Karpas-422 (cell line): ENCODE data around the gene HTT. TPM values are rescaled to one million over a fixed set of nuclear protein-coding genes. Genes with fewer than 3 reads are reported as not detected.
"Not testable (repeated sequence)": the region's sequence is repeated elsewhere in the genome, so short reads cannot be mapped to it uniquely, and the experiment has no call there.

Experiments used
- DNase-seq: peaks from one replicate; pipeline ENCODE4 v3.0.0-alpha.2; 2015
- H2AFZ ChIP-seq: fragments of 200-600 bp; sonication (generic); 2 replicates; pipeline ENCODE4 v1.6.1; 2014; ENCODE audit warnings: antibody characterized with exemption, low read length, mixed read lengths
- H3K27ac ChIP-seq: fragments of 200-600 bp; sonication (generic); 2 replicates; pipeline ENCODE4 v1.5.1; 2014; ENCODE audit warnings: mild to moderate bottlenecking, low read length, moderate library complexity
- H3K27me3 ChIP-seq: fragments of 200-600 bp; sonication (generic); 2 replicates; pipeline ENCODE4 v1.6.1; 2014; ENCODE audit warnings: low read length, mixed read lengths
- H3K36me3 ChIP-seq: fragments of 200-600 bp; sonication (generic); 2 replicates; pipeline ENCODE4 v1.6.1; 2014; ENCODE audit warnings: low read length, mixed read lengths; ENCODE audit not compliant: insufficient read depth
- H3K4me1 ChIP-seq: fragments of 200-600 bp; sonication (generic); 2 replicates; pipeline ENCODE4 v1.6.1; 2014; ENCODE audit warnings: mild to moderate bottlenecking, low read length, mixed read lengths
- H3K4me2 ChIP-seq: fragments of 200-600 bp; sonication (generic); 2 replicates; pipeline ENCODE4 v1.6.1; 2014; ENCODE audit warnings: low read length, low read depth, mild to moderate bottlenecking; ENCODE audit not compliant: poor library complexity, severe bottlenecking
- H3K4me3 ChIP-seq: fragments of 200-600 bp; sonication (generic); 2 replicates; pipeline ENCODE4 v1.5.1; 2014; ENCODE audit warnings: mild to moderate bottlenecking, antibody characterized with exemption, low read length, mixed read lengths
- H3K79me2 ChIP-seq: fragments of 200-600 bp; sonication (generic); 2 replicates; pipeline ENCODE4 v1.6.1; 2014; ENCODE audit warnings: mild to moderate bottlenecking, low read length, mixed read lengths
- H3K9ac ChIP-seq: fragments of 200-600 bp; sonication (generic); 2 replicates; pipeline ENCODE4 v1.6.0; 2014; ENCODE audit warnings: low read length
- H3K9me2 ChIP-seq: fragments of 200-600 bp; sonication (generic), shearing (Covaris generic); replicated peaks from 2 replicates; pipeline ENCODE4 v1.6.0; 2014; ENCODE audit warnings: mild to moderate bottlenecking, low read length, moderate library complexity; ENCODE audit not compliant: insufficient read depth
- H3K9me3 ChIP-seq: fragments of 300-700, 200-600 bp; sonication (generic); 2 replicates; pipeline ENCODE4 v1.6.1; 2014; ENCODE audit warnings: low read length, mixed read lengths
- H4K20me1 ChIP-seq: fragments of 200-600 bp; sonication (generic); 2 replicates; pipeline ENCODE4 v1.6.1; 2014; ENCODE audit warnings: mild to moderate bottlenecking, antibody characterized with exemption, low read length, low read depth; ENCODE audit not compliant: insufficient read depth
- total RNA-seq: library from RNA; depleted of rRNA; stranded (reverse); fragments of >200 nt; shearing (Covaris generic); gene quantifications from 2 replicates; pipeline ENCODE4 v1.2.3, GENCODE V29; 2014; ENCODE audit warnings: low replicate concordance

The HTT gene
- total RNA-seq, 1 experiment from 2014 or later = 24.8 TPM

DNA sequence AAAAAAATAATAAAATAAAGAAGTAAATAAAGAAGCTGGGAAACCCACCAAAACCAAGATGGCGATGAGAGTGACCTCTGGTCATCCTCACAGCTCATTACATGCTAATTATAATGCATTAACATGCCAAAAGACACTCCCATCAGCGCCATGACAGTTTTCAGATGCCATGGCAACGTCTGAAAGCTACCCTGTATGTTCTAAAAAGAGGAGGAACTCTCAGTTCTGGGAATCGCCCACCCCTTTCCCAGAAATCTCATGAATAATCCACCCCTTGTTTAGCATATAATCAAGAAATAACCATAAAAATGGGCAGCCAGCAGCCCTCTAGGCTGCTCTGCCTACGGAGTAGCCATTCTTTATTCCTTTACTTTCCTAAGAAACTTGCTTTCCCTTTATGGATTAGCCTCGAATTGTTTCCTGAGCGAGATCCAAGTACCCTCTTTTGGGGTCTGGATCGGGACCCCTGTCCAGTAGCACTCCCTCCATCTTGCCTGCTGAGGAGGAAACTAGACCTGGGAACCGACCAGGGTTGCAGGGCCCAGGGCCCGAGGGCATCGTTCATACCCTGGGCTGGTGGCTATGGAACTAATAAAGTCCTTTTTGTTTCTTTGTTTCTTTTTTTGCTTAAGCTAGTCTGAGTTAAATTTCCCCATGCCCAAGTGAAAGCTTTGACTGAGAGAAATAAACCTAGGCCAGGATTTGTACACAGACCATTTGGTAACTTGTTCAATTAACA, 31.0 kb upstream of the HTT start:
- Histone ChIP-seq H3K27ac (no peak overlapping the region), H4K20me1 (no peaks in the 10 kb centered on the region), H3K4me3 (no peak overlapping the region), H3K9me2 (no peaks in the 10 kb centered on the region), H3K9me3 (no peaks in the 10 kb centered on the region), H3K79me2 (no peaks in the 10 kb centered on the region), H2AFZ (no peak overlapping the region), H3K27me3 (no peaks in the 10 kb centered on the region), H3K4me2 (no peak overlapping the region), H3K9ac (no peak overlapping the region), H3K4me1 (peaks cover 49% of the 10 kb centered on the region), H3K36me3 (no peaks in the 10 kb centered on the region)
- DNase-seq = no peak

DNA sequence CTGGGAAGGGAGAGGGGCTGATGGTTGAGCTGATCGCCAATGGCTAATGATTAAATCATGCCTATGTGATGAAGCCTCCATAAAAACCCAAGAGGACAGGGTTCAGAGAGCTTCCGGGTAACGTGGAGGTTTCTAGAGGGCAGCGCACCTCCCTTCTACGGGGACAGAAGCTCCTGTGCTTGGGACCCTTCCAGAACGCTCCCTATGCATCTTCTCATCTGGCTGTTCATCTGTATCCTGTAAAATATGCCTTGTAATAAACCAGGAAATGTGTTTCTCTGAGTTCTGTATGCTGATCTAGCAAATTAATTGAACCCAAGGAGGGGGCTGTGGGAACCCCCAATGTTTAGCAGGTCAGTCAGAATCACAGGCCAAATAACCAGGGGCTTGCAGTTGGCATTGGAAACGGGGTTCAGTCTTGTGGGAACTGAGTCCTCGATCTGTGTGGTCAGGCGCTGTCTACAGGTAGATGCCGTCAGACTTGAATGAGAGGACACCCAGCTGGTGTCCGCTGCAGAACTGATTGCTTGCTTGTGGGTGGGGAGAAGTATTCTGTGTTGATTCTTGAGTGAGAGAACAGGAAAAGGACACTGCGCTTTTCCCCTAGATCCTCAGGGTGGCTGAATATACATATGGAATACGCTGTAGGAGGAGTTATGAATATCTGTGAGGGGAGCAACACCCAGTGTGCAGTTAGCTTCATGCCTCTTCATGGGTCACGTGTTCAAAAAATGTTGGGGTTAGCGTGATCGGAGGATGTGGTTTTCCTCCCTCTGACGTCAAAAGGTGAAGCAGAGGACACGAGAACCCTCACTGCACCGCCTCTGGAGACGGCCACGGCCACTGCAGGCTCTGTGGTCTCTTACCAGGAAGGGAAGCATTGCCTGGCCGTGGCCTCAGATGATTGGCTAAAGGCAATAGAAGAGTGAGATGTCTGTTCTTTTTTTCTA, 29.3 kb upstream of the HTT start:
- Histone ChIP-seq H3K27me3 (no peaks in the 10 kb centered on the region), H3K79me2 (no peaks in the 10 kb centered on the region), H3K27ac (peak overlapping the region; percentile 64), H3K4me1 (peaks cover 50% of the 10 kb centered on the region), H3K9me2 (no peaks in the 10 kb centered on the region), H3K4me3 (no peak overlapping the region), H3K9me3 (no peaks in the 10 kb centered on the region), H3K36me3 (no peaks in the 10 kb centered on the region), H2AFZ (peak overlapping the region; percentile 65), H3K9ac (peak overlapping the region; percentile 36), H3K4me2 (peak overlapping the region; percentile 42), H4K20me1 (no peaks in the 10 kb centered on the region)
- DNase-seq = peak; percentile 54

DNA sequence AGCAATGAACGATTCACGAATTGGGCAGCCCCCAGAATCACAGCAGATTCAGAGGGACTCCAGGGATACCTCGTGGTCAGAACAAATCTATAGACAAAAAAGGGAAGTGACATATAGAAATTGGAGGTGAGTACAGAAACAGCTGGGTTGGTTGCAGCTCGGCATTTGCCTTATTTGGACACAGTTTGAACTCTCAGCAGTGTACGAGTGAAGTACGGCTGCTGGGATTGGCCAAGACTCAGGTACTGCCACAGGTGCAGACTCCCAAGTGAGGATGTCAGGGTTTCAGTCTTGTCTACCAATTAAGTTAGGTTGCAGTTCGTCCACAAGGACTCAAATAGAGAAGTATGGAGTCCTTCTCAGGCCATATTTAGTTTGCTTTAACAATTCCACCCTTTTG, 28.3 kb upstream of the HTT start:
- peak; percentile 88 for DNase-seq

DNA sequence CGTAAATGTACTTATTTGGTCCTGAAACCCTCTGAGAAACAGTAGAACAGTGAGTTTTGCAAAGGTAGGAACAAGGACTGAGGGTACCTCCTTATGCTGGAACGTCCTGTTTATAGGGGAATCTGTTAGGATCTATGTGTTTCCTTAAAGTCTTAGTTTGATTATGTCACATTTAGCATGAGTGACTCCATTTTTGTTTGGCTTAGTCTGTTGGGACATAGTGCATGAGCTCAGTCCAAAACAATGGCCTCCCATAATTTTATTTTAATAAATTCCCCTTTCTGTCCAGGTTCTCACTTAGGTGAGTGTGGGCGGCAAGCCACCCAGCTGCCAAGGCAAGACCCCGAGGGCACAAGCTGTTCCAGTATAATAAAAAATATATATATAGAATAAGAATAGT, 27.9 kb upstream of the HTT start:
- no peak for DNase-seq
- Histone ChIP-seq H3K36me3 (no peaks in the 10 kb centered on the region), H3K9ac (peak overlapping the region; percentile 29; the same call in 1 of the 2 replicates), H4K20me1 (no peaks in the 10 kb centered on the region), H3K4me2 (peak overlapping the region; percentile 42), H3K79me2 (no peaks in the 10 kb centered on the region), H2AFZ (peak overlapping the region; percentile 64; the same call in 1 of the 2 replicates), H3K9me2 (no peaks in the 10 kb centered on the region), H3K9me3 (no peaks in the 10 kb centered on the region), H3K4me3 (peak overlapping the region; percentile 17; the same call in 1 of the 2 replicates), H3K27ac (peak overlapping the region; percentile 68), H3K4me1 (peaks cover 37% of the 10 kb centered on the region), H3K27me3 (no peaks in the 10 kb centered on the region)

More for the DNA sequence above, 28.3 kb upstream of the HTT start:
- H3K4me3 ChIP-seq = peak overlapping the region; percentile 17; the same call in 1 of the 2 replicates
- H3K27ac ChIP-seq = peak overlapping the region; percentile 68
- H2AFZ ChIP-seq = peak overlapping the region; percentile 65
- no peaks in the 10 kb centered on the region for H3K36me3 ChIP-seq
- no peaks in the 10 kb centered on the region for H3K79me2 ChIP-seq
- H3K9ac ChIP-seq = peak overlapping the region; percentile 29
- peaks cover 41% of the 10 kb centered on the region for H3K4me1 ChIP-seq
- no peaks in the 10 kb centered on the region for H3K9me2 ChIP-seq
- H3K9me3 ChIP-seq = no peaks in the 10 kb centered on the region
- peak overlapping the region; percentile 42 for H3K4me2 ChIP-seq
- H3K27me3 ChIP-seq = no peaks in the 10 kb centered on the region
- H4K20me1 ChIP-seq = no peaks in the 10 kb centered on the region

DNA sequence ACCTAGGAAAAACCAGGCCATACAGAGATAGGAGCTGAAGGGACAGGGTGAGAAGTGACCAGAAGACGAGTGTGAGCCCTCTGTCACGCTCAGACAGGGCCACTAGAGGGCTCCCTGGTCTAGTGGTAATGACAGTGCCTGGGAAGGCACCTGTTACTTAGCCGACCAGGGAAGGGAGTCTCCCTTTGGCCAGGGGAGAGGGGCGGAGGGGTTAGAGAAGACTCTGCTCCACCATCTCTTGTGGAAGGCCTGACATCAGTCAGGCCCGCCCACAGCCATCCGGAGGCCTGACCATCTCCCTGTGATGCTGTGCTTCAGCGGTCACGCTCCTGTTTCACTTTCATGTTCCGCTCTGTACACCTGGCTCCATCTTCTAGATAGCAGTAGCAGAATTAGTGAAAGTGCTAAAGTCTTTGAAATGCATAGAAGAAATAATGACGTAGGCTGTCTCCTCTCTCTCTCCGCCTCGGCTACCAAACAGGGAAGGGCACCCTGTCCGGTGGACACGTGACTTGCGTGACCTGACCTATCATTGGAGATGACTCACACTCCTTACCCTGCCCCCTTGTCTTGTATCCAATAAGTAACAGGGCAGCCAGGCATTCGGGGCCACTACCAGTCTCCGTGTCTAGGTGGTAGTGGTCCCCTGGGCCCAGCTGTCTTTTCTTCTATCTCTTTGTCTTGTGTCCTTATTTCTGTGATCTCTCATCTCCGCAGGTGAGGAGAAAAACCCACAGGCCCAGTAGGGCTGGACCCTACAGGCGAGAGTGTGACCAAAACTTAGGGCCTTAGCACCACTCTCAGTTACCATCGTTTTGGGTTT, 26.8 kb upstream of the HTT start:
- peak overlapping the region; percentile 17; the same call in 1 of the 2 replicates for H2AFZ ChIP-seq
- H3K9me2 ChIP-seq = no peaks in the 10 kb centered on the region
- no peaks in the 10 kb centered on the region for H3K27me3 ChIP-seq
- DNase-seq = peak; percentile 80
- H3K4me1 ChIP-seq = peaks cover 32% of the 10 kb centered on the region
- no peaks in the 10 kb centered on the region for H4K20me1 ChIP-seq
- peak overlapping the region; percentile 56 for H3K27ac ChIP-seq
- peak overlapping the region; percentile 28 for H3K9ac ChIP-seq
- H3K79me2 ChIP-seq = no peaks in the 10 kb centered on the region
- H3K36me3 ChIP-seq = no peaks in the 10 kb centered on the region
- H3K4me2 ChIP-seq = peak overlapping the region; percentile 88
- peak overlapping the region; percentile 66 for H3K4me3 ChIP-seq
- H3K9me3 ChIP-seq = no peaks in the 10 kb centered on the region

DNA sequence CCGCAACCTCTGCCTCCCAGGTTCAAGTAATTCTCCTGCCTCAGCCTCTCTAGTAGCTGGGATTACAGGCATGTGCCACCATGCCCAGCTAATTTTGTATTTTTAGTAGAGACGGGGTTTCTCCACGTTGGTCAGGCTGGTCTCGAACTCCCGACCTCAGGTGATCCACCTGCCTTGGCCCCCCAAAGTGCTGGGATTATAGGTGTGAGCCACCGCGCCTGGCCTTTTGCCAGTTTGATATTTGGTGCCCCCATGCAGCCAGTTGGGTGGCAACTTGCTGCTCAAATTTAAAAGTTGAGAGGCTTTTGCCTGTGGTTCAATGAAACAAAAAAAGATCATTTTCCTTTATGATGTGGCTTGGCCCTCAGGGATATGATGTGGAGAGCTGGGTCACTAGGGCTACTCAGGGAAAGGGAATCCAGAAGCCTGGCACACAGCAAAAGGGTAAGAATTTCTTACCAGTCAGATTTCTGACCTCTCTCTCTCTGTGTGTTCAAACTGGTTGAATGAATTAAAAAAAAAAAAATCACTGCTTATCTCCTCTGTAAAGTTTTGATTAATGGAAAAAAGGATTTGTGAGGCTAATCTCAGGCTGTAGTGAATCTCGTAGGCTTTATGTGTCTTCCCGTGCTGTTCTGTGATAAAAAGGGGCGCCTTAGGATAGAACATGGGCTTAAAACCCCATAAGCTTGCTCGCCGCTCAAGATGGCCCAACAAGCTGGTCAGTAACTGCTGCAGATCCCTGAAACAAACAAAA, 23.2 kb upstream of the HTT start:
- not testable (repeated sequence) for H3K27me3 ChIP-seq, H3K9me2 ChIP-seq, H3K9me3 ChIP-seq, DNase-seq, H3K4me3 ChIP-seq, H3K27ac ChIP-seq, H2AFZ ChIP-seq, H3K9ac ChIP-seq, H4K20me1 ChIP-seq, H3K79me2 ChIP-seq, H3K4me2 ChIP-seq, H3K36me3 ChIP-seq
- peaks cover 19% of the 10 kb centered on the region for H3K4me1 ChIP-seq

DNA sequence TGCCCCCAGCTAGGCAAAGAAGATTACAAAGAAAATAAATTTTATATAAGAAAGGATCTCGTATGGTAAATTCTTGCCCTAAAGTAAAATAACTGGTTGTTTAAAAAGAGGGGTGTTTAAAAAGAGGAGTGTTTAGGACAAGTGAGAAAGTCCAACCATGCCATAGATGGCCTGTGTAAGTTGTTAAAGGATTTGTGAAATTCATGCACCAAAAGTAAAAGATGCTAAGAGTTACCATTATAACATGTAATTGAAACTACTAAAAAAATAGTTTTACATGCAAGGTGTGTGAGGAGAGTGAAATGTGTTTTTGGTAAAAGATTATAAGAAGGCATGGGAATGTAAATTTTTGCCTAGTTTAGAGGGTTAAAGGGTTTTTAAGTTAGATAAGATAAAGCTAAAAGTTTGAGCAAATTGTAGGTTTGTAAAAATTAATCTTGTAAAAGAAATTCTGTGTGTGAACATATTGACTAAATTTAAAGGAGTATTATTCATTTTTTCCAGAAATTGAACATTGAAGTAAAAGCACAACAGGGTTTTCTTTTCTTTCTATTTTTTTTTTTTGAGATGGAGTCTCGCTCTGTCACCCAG, 20.2 kb upstream of the HTT start:
- Histone ChIP-seq H4K20me1 (no peaks in the 10 kb centered on the region), H3K4me2 (no peak overlapping the region), H3K9me2 (no peaks in the 10 kb centered on the region), H3K27ac (no peak overlapping the region), H3K27me3 (no peaks in the 10 kb centered on the region), H3K4me3 (no peak overlapping the region), H3K79me2 (no peaks in the 10 kb centered on the region), H3K9me3 (peaks cover 9% of the 10 kb centered on the region; the same call in 1 of the 2 replicates), H3K9ac (no peak overlapping the region), H2AFZ (no peak overlapping the region), H3K4me1 (no peaks in the 10 kb centered on the region), H3K36me3 (no peaks in the 10 kb centered on the region)
- no peak for DNase-seq
